Gastrocnemius medialis (tissue), 4 donors: Measurements from ENCODE around the gene CALU.

Source experiments
- POLR2A ChIP-seq, 2 donors: fragments of 450-650 bp; IDR thresholded peaks; one replicate each; pipeline ENCODE4 v1.6.1; 2017; ENCODE audit warnings: antibody characterized with exemption in 2 of 2, mild to moderate bottlenecking in 2 of 2, moderate library complexity in 2 of 2
- TF ChIP-seq, protein P1 (sequence below), 5 experiments: fragments of 450-650 bp in 3 of 5; fragments of 200-600 bp in 2 of 5; sonication (generic) in 2 of 5; IDR thresholded peaks in 4 of 5; conservative IDR thresholded peaks in 1 of 5; 1 replicate in 4 of 5; 2 replicates in 1 of 5; pipeline ENCODE4 v1.5.1; 2016 to 2019; ENCODE audit warnings: antibody characterized with exemption in 5 of 5, mild to moderate bottlenecking in 3 of 5, moderate library complexity in 3 of 5

DNA sequence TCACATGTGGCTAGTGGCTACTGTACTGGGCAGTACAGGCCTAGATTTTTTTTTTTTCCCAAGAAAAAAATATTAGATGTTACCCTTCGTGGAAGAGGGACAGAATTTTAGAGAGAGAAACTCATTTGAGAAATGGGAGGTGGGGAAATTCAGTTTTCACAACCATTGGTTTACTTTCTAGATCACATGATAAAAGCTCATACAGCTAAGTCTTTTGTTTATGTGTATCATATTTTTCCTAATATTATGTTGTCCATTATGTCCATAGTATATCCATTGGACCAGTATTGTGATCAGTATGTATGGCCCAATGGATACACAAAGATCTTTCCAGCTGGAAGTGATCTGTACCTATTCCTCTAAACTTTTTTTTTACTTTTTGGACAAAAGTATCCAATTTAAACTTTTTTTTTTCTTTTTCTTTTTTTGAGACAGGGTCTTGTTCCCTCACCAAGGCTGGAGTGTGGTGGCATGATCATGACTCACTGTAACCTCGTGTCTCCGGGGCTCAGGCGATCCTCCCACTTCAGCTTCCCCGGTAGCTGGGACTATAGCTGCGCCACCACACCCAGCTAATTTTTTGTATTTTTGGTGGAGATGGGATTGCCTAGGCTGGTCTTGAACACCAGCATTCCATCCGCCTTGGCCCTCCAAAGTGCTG lies 4.1 kb downstream of the CALU start:
- no peak for TF ChIP-seq POLR2A (IDR thresholded peaks at IDR 0.05)
- TF ChIP-seq, protein P1, sequence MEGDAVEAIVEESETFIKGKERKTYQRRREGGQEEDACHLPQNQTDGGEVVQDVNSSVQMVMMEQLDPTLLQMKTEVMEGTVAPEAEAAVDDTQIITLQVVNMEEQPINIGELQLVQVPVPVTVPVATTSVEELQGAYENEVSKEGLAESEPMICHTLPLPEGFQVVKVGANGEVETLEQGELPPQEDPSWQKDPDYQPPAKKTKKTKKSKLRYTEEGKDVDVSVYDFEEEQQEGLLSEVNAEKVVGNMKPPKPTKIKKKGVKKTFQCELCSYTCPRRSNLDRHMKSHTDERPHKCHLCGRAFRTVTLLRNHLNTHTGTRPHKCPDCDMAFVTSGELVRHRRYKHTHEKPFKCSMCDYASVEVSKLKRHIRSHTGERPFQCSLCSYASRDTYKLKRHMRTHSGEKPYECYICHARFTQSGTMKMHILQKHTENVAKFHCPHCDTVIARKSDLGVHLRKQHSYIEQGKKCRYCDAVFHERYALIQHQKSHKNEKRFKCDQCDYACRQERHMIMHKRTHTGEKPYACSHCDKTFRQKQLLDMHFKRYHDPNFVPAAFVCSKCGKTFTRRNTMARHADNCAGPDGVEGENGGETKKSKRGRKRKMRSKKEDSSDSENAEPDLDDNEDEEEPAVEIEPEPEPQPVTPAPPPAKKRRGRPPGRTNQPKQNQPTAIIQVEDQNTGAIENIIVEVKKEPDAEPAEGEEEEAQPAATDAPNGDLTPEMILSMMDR (IDR thresholded peaks at IDR 0.05 in 4 of 5, conservative IDR thresholded peaks at IDR 0.05 in 1 of 5), result no peak
